Left kidney (tissue), 2 donors: ENCODE measurements around the gene ENOX1. TPM values are rescaled to one million over a fixed set of nuclear protein-coding genes. Genes with fewer than 3 reads are reported as not detected.

Source experiments
- DNase-seq: peaks from one replicate; pipeline ENCODE4 v3.0.0-alpha.2; 2013
- polyA plus RNA-seq: library from polyadenylated mRNA; unstranded; fragments of 120-200 nt; gene quantifications from one replicate; pipeline ENCODE4 v1.2.1, GENCODE V29; 2013; ENCODE audit not compliant: insufficient read length

ENOX1 gene
- polyA plus RNA-seq, 1 donor = 8.8 TPM

DNA sequence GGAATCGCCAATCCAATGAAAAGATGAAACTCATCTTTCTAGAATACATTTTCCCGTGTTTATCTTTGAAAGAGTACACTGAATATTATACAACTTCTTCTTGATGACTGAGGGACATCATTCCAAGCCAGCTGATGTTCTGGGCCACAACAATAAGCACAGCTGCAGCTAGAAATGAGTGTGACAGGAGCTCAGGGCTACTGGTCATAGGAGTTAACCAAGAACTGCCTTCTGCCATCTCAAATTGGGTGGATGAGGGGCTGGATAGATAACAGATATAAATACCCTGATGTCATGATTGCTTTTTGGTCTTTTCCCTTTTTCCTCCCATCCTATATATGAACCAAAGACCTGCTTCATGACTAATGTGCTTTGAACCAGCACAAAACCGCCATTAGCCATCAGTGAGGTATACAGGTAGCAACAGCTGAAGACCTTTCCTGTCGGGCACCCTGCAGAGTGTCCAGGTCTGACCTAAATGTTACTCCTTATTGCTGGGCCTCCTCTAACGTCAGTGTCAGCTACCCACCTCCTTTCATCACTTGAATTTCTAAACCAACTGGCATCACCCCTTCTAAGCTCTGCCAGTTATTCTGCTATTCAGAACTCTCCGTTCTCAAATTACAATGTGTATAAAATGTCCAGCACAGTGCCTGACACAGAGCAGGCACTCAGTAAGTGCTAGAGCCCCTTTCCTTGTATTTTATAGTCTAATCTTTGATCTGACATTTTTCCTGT is 178.2 kb downstream of the ENOX1 start:
- DNase-seq = no peak

DNA sequence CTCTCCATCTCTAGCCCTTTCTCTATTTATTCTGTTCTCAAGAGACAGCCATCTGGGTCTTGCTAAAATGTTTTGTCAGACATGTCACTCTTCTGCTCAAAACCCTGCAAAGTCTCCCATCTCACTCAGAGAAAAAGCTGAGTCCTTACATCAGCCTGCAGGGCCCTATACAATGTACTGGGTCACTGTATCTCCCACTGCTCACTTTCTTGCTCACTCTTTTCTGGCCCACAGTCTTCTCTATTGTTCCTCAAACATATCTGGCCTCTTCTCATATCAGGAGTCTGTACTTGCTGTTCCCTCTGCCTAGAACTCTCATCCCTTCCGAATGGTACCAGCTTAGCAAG is 189.2 kb downstream of the ENOX1 start:
- no peak for DNase-seq

DNA sequence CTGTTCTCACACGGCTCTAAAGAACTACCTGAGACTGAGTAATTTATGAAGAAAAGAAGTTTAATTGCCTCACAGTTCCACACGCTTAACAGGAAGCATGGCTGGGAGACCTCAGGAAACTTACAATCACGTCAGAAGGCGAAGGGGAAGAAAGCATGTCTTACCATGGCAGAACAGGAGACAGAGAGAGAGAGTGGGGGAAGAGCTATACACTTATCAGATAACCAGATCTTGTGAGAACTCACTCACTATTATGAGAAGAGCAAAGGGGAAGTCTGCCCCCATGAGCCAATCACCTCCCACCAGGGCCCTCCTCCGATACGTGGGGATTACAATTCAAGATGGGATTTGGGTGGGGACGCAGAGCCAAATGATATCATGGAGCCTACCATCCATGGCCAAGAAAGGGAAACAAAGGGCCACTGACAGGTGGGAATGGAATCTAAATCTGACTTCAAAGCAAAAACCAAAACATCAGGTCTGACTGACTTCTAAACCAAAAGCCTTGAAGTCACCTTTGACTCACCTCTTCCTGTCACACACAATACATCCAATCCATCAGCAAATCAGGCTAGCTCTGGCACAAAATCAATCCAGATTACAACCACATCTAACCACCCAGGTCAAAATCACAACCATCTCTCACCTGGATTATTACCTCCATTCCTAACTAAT is 189.7 kb downstream of the ENOX1 start:
- DNase-seq = no peak

DNA sequence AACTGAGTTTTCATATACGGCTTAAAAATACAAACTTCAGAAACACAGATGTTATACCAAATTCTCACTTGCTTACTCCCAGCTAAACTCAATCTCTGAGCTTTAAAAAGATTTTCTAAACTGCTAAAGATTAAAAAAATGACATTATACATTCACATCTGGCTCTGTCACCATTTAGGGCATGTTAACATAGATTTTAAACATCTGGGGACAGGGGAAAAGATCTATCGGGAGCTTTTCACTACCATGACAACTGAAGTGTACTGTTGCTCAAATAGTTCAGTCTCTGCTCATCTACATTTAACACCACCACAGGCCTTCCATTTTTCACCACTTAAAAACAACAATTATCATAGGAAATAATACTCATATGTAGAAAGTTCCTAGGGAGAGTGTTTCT is 190.8 kb downstream of the ENOX1 start:
- DNase-seq = no peak

DNA sequence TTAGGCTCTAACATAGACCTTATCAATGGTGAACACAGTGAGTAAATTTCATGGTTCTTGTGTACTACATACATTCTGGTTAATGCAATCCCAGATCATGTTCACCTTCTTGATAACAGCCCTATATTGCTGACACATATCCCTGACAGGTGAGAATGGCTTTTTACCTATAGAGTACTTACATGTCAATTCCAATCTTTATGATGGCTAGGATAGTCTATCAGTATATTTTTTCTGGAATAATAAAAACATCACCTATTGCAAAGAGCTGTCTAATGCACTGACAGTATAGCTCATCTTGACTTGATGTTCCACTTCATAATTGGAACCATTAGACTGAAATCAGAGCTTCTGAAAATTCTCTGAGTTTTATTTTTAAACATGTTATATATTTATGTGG is 199.4 kb downstream of the ENOX1 start:
- no peak for DNase-seq

DNA sequence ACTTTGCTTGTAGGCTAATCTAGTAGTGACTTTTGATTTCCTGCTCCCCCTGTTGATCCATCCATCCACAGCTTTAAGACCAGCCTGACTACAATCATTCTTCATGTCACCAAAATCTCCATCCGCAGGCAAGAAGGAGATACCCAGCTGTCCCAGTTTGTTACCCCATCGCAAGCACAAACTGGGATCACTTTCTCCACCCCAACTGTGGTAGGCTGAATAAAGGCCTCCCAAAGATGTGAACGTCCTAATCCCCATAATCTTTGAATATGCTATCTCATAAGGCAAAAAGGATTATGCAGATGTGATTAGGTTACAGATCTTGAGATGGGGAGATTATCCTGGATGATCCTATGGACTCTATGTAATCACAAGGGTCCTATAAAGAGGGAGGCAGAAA is 202.0 kb downstream of the ENOX1 start:
- DNase-seq = no peak

DNA sequence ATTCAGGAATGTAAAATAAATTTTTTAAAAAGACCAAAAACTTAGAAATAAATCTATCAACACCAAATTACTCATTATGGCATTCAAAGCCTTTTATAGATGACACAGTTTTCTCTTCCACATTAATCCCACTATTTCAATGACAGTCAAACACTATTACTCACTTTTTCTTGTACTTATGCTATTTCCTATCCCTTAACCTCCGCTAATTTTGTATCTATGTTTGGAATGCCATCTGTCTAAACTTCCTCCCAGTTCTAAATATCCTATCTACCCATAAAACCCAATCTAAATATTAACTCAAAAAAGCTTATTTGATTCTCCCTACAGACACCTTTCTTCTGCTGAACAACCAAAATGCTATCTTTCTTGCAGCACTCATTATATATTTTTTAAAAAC is 203.5 kb downstream of the ENOX1 start:
- no peak for DNase-seq

DNA sequence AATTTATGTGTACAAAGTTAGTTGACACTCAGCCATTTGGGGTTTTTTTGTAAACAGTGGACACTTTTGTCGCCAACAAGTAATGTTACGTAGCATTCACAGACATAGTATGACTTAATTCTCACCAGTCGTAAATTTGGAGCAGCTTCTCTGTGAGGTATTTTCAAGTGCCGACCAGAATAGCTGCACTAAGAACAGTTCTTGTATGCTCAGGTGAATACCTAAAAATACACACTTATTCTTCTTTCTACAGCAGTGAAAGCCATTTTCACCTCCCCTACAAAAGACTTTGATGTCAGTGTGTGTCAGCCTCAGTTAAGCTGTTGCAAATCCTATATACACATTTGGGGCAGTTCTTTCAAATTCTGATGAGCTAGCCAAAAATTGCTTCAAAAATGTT is 206.5 kb downstream of the ENOX1 start:
- DNase-seq = no peak

DNA sequence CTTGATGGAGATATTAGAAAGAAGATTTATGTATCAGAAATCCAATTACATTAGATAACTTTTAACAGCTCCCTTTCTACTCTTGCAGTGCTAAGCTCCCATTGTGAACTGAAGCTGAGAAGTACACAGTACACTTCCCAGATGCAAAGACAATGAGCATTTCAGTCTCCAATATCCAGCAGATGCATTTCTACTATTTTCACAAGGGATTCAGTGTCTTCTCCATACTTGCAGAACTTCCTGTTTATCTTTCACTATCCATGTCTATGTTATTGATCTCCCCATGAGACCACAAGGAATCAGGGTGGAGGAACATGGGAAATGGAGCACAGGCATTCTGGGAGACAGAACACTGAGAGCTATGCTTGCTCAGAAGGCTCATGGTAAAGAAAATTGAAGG is 207.5 kb downstream of the ENOX1 start:
- no peak for DNase-seq

DNA sequence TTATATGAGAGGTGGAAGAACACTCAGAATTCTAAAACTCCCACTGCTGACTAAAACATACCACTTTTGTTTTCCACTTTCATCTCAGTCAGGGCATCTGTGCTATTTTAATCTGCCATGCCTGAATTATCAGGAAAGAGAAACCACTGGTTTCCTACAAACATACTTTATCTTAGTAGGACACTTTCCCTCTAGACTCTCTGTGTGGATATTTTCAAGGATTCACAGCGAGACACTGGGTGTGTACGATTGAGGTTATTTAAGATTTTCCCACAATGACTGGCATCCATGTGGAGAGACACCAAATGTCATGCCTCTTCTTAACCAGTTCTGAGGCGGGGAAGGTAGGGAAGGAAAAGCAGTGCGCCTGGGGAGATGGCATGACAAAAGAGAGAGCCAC is 212.2 kb downstream of the ENOX1 start:
- no peak for DNase-seq

DNA sequence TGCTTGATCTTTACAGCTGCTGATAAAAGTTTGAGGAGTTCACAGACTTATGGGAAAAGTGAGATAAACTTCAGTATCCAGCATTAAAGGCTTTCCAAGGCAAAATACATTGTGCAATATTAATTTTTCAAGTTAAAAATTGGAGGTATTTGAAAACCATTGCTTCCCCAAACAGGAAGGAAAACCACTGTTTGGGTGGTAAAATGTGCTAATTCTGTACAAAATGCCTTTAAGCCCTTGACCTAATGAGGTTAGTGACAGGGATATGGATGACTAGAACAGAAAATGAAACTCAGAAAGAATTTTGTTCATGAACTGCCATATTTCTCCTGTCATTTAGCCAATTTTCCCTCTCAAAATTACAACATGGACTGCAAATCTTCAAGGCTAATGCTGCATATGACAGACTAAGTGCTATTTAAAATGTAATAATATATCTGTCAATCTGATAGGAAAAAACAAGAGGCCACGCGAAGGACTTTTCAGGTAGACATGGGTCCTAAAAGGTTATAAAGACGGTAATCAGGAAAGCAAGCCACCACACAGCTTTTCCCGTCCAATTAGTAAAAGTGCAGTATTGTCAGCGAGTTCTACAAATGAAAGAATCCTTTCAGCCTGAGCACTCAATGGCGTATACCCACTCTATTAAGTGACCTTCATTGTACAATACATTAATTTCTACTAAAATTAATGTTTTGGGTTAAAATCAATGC is 212.8 kb downstream of the ENOX1 start:
- DNase-seq = no peak

DNA sequence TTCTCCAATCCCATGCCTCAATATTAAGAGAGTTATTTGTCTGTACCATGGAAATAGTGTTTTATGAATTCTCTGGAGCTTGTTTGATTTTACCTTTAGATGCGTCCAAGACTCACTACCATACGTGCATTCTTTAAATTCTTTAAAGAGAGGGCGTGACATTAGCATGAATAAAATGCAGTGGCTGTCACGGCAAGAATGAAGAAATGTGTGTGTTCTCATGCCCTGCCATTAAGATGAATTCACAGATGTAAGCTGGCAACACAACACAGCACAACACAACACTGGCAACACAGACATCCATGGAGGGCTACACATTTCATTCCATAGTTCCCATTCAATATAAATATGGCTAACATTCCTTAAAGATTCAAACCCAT is 213.4 kb downstream of the ENOX1 start:
- DNase-seq = no peak

DNA sequence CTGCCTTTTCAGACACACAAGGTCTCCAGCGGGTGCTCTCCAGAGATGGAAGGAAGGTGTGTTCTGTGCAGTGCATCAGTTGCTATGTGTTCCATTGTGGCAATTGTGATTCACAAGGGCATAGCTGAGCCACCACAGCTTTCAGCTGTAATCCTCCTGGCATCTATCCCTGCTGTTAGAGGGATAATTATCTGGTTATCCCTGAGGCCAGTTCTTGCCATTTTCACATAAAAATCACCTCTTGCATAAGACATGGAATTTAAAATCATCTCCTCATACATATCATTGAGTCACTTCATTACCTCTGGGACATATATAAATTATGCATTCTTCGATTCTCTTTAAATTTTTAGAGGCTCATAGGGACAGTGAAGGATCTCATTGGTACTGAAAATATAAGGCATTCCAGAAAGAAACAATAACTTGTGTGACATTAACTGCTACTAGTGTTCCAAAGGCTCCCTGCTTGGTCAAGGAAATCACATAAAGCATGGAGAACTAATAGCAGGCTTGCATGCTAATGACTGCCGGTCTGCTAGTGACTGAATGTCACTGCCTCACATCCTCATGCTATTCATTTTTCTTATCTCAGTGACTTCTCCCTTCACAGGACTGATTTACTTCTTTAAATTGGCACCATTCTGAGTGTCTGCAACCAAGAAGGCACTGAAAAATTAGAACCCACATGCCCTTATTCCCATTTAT is 214.0 kb downstream of the ENOX1 start:
- DNase-seq = no peak

DNA sequence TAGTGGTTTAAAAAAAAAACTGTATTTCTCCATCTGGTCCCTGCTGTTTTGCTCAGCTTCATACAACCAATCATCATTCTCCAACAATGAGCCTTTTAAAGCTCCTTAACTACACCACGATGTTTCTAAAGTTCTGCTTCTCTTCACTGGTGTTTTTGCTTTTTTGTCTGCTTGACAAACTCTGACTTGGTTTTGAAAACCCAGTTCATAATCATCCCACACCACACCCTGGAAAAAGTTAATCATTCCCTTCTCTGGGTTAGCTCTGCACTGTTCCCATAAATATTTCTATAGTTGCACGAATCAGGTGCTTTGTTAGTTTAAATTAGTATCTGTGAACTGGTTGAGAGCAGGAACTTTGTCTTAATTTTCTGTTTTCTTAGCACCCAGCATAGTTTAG is 217.1 kb downstream of the ENOX1 start:
- DNase-seq = no peak

DNA sequence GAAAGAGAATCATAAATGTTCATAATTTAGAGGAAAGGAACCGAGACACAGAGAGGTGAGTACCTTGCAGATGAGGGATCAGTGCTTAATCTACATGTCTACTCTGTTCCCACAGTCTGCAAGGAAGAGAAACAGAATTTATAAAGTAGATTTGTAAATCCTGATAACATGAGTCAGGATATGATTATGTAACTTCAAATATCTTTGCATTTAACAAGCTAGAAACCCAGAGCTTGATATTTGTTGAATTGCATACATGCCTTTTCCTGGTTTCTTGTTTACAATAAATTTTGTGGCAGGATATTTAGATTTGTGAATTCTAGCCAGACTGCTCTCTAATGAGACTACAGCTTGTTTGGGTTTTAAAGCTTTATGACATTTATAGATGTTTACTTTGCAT is 219.2 kb downstream of the ENOX1 start:
- no peak for DNase-seq

DNA sequence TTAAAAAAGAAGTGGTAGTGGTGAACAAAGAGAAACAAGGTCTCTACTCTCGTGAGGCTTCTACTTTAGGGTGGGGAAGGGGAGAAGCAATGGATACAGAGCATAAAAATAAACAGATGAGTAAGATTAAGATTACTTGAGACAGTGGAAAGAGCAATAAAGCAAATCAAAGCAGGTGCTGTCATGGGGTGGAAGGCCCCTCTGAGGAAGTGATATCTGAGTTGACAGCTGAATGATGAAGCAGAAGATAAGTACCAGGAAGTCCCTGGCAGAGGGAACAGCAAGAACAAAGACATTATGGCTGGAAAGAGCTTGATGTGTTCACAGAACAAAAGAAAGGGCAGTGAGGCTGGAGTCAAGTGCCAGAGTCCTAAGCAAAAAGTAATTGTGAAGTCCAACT is 221.8 kb downstream of the ENOX1 start:
- no peak for DNase-seq

DNA sequence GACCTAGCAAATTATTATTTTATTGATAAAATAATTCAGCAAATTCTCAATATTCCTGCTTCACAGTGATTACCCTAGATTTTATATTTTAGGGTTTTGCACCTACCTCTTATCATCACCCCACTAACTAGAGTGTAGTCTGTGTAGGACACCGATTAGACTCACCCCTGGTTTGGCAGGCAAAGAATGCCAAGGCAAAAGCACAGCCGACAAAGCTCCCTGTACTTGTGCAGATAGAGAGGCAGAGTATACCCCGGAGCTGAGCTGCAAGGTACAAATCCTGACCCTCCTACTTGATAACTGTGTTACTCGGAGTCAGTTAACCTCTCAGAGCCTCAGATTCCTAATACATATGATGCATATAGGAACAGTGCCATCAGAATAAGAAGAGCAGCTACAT is 225.7 kb downstream of the ENOX1 start:
- DNase-seq = no peak

DNA sequence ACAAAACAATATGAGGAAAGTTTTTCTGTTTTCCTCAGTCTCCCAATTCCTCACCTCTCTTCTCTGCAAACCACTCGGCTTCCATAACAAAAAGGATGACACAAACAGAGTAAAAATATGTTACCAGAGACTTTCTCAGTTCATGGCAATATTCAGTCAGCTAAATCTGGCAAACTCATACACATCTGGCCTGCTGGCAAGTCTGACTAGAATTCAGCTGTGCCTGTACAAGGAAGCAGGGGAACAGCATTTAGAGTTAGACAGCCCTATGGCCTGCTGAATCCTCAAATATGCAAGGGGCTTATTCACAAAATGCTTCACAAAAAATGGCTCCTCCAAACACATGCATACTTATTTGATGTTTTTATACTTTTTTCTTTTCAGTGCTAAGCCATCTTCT is 227.8 kb downstream of the ENOX1 start:
- no peak for DNase-seq

DNA sequence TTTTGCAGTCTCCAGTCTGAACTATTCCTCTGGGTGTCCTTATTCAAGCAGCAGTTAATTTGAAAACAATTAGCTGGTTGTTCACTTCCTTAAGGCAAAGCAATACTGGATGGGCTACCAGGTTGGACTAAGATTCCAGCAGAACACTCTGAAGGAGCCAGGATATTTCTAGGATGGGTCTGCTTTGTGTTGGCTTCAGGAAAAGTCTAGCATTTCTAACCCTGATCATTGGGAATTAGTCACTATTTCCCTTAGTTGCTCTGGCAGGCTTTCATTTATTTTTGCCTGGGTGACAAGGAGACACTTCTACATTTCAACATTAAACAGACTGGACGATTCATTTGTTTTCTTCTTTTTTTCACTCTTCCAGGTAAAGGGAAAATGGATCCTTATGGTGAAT is 228.4 kb downstream of the ENOX1 start:
- no peak for DNase-seq

DNA sequence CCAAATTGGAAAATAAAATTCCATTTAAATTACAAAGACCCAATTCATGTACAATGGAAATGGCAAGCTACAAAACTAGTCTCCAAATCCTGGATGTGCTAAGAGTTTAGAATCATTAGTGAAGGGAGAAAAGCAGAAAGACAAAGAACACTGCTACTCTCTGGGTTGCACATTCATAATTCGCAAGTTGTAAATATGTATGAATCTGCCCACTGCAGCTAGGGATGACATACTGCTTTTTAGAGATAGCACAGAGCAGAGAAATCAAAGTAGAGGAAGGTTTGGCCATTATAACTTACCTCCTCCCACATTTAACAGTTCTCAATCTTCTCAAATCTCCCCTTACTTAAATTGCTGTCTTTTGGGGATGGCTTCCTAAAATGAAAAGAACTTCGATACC is 231.1 kb downstream of the ENOX1 start:
- DNase-seq = no peak

DNA sequence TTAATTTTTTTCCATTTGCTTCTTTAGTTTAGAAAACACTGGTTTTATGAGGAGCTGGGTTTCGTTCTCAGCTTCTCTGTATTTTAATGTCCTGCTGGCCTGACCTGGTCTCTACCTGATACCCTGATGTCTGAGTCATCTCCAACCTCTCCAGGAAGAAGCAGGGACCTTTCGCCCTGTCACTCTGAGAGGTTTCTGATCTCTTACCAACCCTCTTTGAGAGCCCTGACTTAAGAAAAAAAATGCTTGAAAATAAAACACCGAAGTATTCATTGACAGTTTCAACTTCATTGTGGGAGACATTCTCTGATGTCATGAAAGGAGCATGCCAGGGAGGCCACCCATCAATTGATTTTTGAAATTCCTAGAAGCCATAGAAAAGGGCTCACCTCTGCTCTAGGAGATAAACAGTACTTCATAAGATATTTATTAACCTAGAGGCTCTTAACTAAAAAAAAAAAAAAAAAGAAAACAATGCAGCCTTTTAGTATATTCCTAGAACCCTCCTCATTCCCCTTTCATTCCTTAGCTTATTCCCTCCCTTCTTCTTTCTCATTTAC is 234.8 kb downstream of the ENOX1 start:
- DNase-seq = no peak

DNA sequence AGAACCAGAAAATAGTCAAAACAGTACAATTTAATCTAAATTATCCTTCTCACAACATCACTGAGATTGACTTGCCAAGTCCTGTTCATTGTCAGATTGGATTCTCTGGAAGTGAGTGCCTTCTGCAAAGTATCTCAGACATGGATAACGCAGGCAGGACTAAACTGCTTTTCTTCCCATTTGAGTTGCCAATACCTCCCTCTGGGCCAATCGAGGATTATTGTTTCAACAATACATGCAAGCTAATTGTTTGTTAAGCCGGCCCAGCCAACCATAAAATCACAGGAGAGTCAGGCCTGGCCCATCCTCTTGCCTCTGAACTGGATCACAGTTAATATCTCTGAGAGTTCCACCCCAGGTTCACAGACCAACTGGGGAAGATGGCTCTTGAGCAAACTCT is 240.0 kb downstream of the ENOX1 start:
- no peak for DNase-seq

DNA sequence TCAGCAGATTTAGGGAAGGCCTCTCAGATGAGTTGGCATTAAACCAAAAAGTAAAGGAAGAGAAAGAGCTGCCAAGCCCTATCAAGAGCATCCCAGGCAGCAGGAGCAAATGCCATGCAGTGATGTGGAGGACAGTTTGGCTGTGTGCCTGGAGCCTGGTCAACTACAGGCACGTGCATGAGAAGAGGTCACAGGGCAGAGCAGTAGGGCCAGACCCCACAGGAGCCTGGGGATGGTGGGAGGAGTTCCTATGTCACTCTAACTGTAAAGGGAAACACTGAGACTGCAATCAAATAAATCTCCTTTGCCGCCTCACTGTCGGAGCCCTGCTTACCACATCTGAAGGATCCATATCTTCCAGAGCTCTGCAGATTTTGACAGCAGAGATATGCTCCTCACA is 240.5 kb downstream of the ENOX1 start:
- DNase-seq = no peak
